ENCODE measurements around the gene EME2. TPM values are rescaled to one million over a fixed set of nuclear protein-coding genes. Genes with fewer than 3 reads are reported as not detected.
A peak's percentile ranks its signal among the peaks of the same experiment; 100 is the strongest.

Gene EME2
- total and polyA plus RNA-seq, 2 of the 13 experiments (the other 11 are each of a cell fraction or from before 2014, with no cell fraction given): 4.4 to 7.6 TPM

DNA sequence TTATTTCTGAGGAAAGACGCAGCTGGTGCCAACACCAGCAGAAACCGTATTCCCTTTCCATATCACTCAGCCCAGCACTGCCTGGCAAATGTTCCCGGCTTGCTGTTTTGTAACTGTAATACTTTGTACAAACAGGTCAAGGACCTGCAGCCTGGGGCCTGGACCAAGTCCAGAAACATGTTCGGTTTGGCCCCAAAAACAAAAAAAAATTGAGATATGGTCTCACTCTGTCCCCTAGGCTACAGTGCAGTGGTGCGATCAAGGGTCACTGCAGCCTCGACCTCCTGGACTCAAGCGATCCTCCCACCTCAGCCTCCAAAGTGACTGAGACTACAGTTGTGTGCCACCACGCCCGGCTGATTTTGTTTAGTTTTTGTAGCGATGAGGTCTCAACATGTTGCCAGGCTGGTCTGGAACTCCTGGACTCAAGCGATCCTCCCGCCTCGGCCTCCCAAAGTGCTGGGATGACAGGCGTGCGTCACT lies 52.8 kb downstream of the EME2 start (continued):
- TF ChIP-seq MAF1 (CRISPR knock-in tag; IDR thresholded peaks at IDR 0.05; ENCODE audit: borderline replicate concordance) (peak; percentile 44; the same call in 1 of the 2 replicates), ZBTB4 (CRISPR knock-in tag; IDR thresholded peaks at IDR 0.05; ENCODE audit: borderline replicate concordance) (0 out of 2 replicates have a peak, but pooled peaks have one; percentile 13), ZMYM3 (CRISPR knock-in tag; IDR thresholded peaks at IDR 0.05) (peak; percentile 99), ZMYM2 (CRISPR knock-in tag; IDR thresholded peaks at IDR 0.05) (peak; percentile 94), ZNF670 (CRISPR knock-in tag; IDR thresholded peaks at IDR 0.05; ENCODE audit: borderline replicate concordance) (no peak), PITX1 (CRISPR knock-in tag; IDR thresholded peaks at IDR 0.05) (0 out of 2 replicates have a peak, but pooled peaks have one; percentile 52), ZNF124 (CRISPR knock-in tag; IDR thresholded peaks at IDR 0.05) (0 out of 2 replicates have a peak, but pooled peaks have one; percentile 23), ZNF772 (CRISPR knock-in tag; IDR thresholded peaks at IDR 0.05) (peak; percentile 37; the same call in 1 of the 2 replicates), MEF2D (CRISPR knock-in tag; IDR thresholded peaks at IDR 0.05) (peak; percentile 65; the same call in 1 of the 2 replicates), ZNF446 (CRISPR knock-in tag; IDR thresholded peaks at IDR 0.05) (0 out of 2 replicates have a peak, but pooled peaks have one; percentile 41), RFX5 (IDR thresholded peaks at IDR 0.05; ENCODE audit: low read depth, low read length) (no peak), GZF1 (CRISPR knock-in tag; IDR thresholded peaks at IDR 0.05) (0 out of 2 replicates have a peak, but pooled peaks have one; percentile 33), KDM1A (CRISPR knock-in tag; IDR thresholded peaks at IDR 0.05) (0 out of 2 replicates have a peak, but pooled peaks have one; percentile 42), ZNF280D (CRISPR knock-in tag; IDR thresholded peaks at IDR 0.05) (peak; percentile 97), SMAD9 (CRISPR knock-in tag; IDR thresholded peaks at IDR 0.05) (no peak)
- TF ChIP-seq, protein P1, sequence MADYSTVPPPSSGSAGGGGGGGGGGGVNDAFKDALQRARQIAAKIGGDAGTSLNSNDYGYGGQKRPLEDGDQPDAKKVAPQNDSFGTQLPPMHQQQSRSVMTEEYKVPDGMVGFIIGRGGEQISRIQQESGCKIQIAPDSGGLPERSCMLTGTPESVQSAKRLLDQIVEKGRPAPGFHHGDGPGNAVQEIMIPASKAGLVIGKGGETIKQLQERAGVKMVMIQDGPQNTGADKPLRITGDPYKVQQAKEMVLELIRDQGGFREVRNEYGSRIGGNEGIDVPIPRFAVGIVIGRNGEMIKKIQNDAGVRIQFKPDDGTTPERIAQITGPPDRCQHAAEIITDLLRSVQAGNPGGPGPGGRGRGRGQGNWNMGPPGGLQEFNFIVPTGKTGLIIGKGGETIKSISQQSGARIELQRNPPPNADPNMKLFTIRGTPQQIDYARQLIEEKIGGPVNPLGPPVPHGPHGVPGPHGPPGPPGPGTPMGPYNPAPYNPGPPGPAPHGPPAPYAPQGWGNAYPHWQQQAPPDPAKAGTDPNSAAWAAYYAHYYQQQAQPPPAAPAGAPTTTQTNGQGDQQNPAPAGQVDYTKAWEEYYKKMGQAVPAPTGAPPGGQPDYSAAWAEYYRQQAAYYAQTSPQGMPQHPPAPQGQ (CRISPR knock-in tag; IDR thresholded peaks at IDR 0.05; ENCODE audit: borderline replicate concordance): no peak
- TF ChIP-seq, protein P2, sequence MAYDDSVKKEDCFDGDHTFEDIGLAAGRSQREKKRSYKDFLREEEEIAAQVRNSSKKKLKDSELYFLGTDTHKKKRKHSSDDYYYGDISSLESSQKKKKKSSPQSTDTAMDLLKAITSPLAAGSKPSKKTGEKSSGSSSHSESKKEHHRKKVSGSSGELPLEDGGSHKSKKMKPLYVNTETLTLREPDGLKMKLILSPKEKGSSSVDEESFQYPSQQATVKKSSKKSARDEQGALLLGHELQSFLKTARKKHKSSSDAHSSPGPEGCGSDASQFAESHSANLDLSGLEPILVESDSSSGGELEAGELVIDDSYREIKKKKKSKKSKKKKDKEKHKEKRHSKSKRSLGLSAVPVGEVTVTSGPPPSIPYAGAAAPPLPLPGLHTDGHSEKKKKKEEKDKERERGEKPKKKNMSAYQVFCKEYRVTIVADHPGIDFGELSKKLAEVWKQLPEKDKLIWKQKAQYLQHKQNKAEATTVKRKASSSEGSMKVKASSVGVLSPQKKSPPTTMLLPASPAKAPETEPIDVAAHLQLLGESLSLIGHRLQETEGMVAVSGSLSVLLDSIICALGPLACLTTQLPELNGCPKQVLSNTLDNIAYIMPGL (CRISPR knock-in tag; IDR thresholded peaks at IDR 0.05; ENCODE audit: borderline replicate concordance in 1 of 2, low read depth in 1 of 2): 0 out of 4 replicates have a peak, but pooled peaks of 1 of the 2 experiments have one; percentile 37

Data from HepG2 (cell line).